ENCODE measurements around the gene CAMK2A. TPM values are rescaled to one million over a fixed set of nuclear protein-coding genes. Genes with fewer than 3 reads are reported as not detected.

The CAMK2A gene
- total RNA-seq, 2 donors from 2014 or later: 0.05 to 0.61 TPM

GRCh38 chr5:150202501-150202900 lies 87.1 kb downstream of the CAMK2A start:
- H3K4me3 ChIP-seq: no peak overlapping the region
- H3K27ac ChIP-seq: no peak overlapping the region
- no peak for TF ChIP-seq CTCF (IDR thresholded peaks at IDR 0.05)
- intact Hi-C loops (cut with DNase I): no loop called here
- H3K9me3 ChIP-seq: no peaks in the 10 kb centered on the region
- DNase-seq: no peak
- peaks cover 3% of the 10 kb centered on the region for H3K36me3 ChIP-seq
- no peaks in the 10 kb centered on the region for H3K27me3 ChIP-seq
- no peaks in the 10 kb centered on the region for H3K4me1 ChIP-seq
- H3K9ac ChIP-seq (ENCODE audit: low read depth in 2 of 2, low read length in 2 of 2): no peak overlapping the region

GRCh38 chr5:150197476-150197875 lies 92.1 kb downstream of the CAMK2A start:
- Histone ChIP-seq H3K4me1 (no peaks in the 10 kb centered on the region), H3K36me3 (no peaks in the 10 kb centered on the region), H3K9me3 (no peaks in the 10 kb centered on the region), H3K9ac (ENCODE audit: low read depth in 2 of 2, low read length in 2 of 2) (no peak overlapping the region), H3K27me3 (no peaks in the 10 kb centered on the region), H3K27ac (no peak overlapping the region), H3K4me3 (no peak overlapping the region)
- intact Hi-C loops (cut with DNase I): no loop called here
- DNase-seq: no peak
- no peak for TF ChIP-seq CTCF (IDR thresholded peaks at IDR 0.05)

GRCh38 chr5:150196986-150197385 lies 92.6 kb downstream of the CAMK2A start:
- no peak for DNase-seq
- intact Hi-C loops (cut with DNase I): no loop called here
- no peak for TF ChIP-seq CTCF (IDR thresholded peaks at IDR 0.05)
- Histone ChIP-seq H3K9me3 (no peaks in the 10 kb centered on the region), H3K4me1 (no peaks in the 10 kb centered on the region), H3K27ac (no peak overlapping the region), H3K36me3 (no peaks in the 10 kb centered on the region), H3K4me3 (no peak overlapping the region), H3K9ac (ENCODE audit: low read depth in 2 of 2, low read length in 2 of 2) (no peak overlapping the region), H3K27me3 (no peaks in the 10 kb centered on the region)

- intact Hi-C loops (cut with DNase I): no loop called here
- H3K27ac ChIP-seq: no peak overlapping the region
- H3K4me1 ChIP-seq: no peaks in the 10 kb centered on the region
- H3K9ac ChIP-seq (ENCODE audit: low read depth in 2 of 2, low read length in 2 of 2): no peak overlapping the region
- DNase-seq: no peak
- no peak overlapping the region for H3K4me3 ChIP-seq
- TF ChIP-seq CTCF (IDR thresholded peaks at IDR 0.05): no peak
- H3K36me3 ChIP-seq: no peaks in the 10 kb centered on the region
- no peaks in the 10 kb centered on the region for H3K27me3 ChIP-seq
- H3K9me3 ChIP-seq: no peaks in the 10 kb centered on the region
Measured at GRCh38 chr5:150196514-150196913, 93.1 kb downstream of the CAMK2A start.

GRCh38 chr5:150195736-150196485 lies 93.7 kb downstream of the CAMK2A start:
- TF ChIP-seq CTCF (IDR thresholded peaks at IDR 0.05): no peak
- H3K4me3 ChIP-seq: no peak overlapping the region

More at GRCh38 chr5:150195736-150196485, 93.7 kb downstream of the CAMK2A start:
- Histone ChIP-seq H3K27ac (no peak overlapping the region), H3K9ac (ENCODE audit: low read depth in 2 of 2, low read length in 2 of 2) (no peak overlapping the region), H3K4me1 (no peaks in the 10 kb centered on the region), H3K36me3 (no peaks in the 10 kb centered on the region), H3K27me3 (no peaks in the 10 kb centered on the region), H3K9me3 (no peaks in the 10 kb centered on the region)
- DNase-seq: no peak
- intact Hi-C loops (cut with DNase I): no loop called here

Measured in colonic mucosa (tissue), 4 donors.